GM12878 (cell line): ENCODE results near the gene SIPA1. TPM values are rescaled to one million over a fixed set of nuclear protein-coding genes. Genes with fewer than 3 reads are reported as not detected.

Experiments used
- ATAC-seq: fragments of 200-7000 bp; cut with Tn5 transposase; 3 replicates; pipeline ENCODE4 v1.9.1; 2020; ENCODE audit warnings: mild to moderate bottlenecking, moderate library complexity
- BruUV-seq: library from RNA; stranded (reverse); fragments of 400-500 nt; replicated peaks from 2 replicates; lab custom pipeline; 2021; lab: Mats Ljungman, UMichigan
- CTCF ChIA-PET: fragments of 300-600 bp; sonication (Branson Sonifier 250); formaldehyde crosslinking; extraction: SDS; loops from one replicate; lab custom pipeline; 2021; ENCODE audit warnings: inconsistent platforms; lab: Yijun Ruan, JAX
- POLR2A ChIA-PET: fragments of 350-600 bp; formaldehyde crosslinking; extraction: SDS; loops from one replicate; lab custom pipeline; 2021; ENCODE audit warnings: inconsistent platforms; lab: Charles Lee
- RAD21 ChIA-PET: fragments of 300-600 bp; sonication (Branson Sonifier 250); formaldehyde crosslinking; loops from one replicate; lab custom pipeline; 2023; ENCODE audit warnings: antibody characterized with exemption; ENCODE audit not compliant: unreplicated experiment; lab: Charles Lee
- SMC1A ChIA-PET: fragments of 300-600 bp; sonication (Branson Sonifier 250); formaldehyde crosslinking; loops from one replicate; lab custom pipeline; 2023; ENCODE audit not compliant: unreplicated experiment, uncharacterized antibody; lab: Charles Lee
- DNase-seq: peaks from one replicate; pipeline ENCODE4 v3.0.0-alpha.2; 2011; ENCODE audit warnings: low read depth, low spot score
- FAIRE-seq: peaks from 3 replicates; lab custom pipeline; 2011; peaks lifted over from hg19 to GRCh38; lab: Jason Lieb, UNC
- H2AFZ ChIP-seq: 2 replicates; pipeline ENCODE4 v1.6.0; 2011; ENCODE audit warnings: low read depth, low read length, control low read depth; ENCODE audit not compliant: control insufficient read depth
- H3K27ac ChIP-seq: 2 replicates; pipeline ENCODE4 v1.5.1; 2011; ENCODE audit warnings: control low read depth; ENCODE audit not compliant: control insufficient read depth, insufficient read depth
- H3K27me3 ChIP-seq, 2 experiments: replicated peaks in 1 of 2; 2 replicates each; pipeline versions ENCODE4 v1.6.0 to v1.6.1; 2011; ENCODE audit warnings: low read length in 1 of 2; ENCODE audit not compliant: control insufficient read depth in 2 of 2, insufficient read depth in 2 of 2
- H3K36me3 ChIP-seq, 2 experiments: 2 replicates each; pipeline ENCODE4 v1.5.1; 2011; ENCODE audit warnings: low read length in 1 of 2; ENCODE audit not compliant: control insufficient read depth in 2 of 2, insufficient read depth in 2 of 2
- H3K4me1 ChIP-seq: 2 replicates; pipeline ENCODE4 v1.6.1; 2011; ENCODE audit warnings: mild to moderate bottlenecking, low read length, moderate library complexity, mixed read lengths; ENCODE audit not compliant: control insufficient read depth, insufficient read depth
- H3K4me2 ChIP-seq: 2 replicates; pipeline ENCODE4 v1.6.0; 2011; ENCODE audit warnings: control low read depth; ENCODE audit not compliant: control insufficient read depth, insufficient read depth
- H3K4me3 ChIP-seq: fragments of 200-600 bp; sonication (generic); 2 replicates; pipeline ENCODE4 v1.5.1; 2016
- H3K79me2 ChIP-seq: 2 replicates; pipeline ENCODE4 v1.6.0; 2011; ENCODE audit warnings: low read length; ENCODE audit not compliant: control insufficient read depth, insufficient read depth
- H3K9ac ChIP-seq: 2 replicates; pipeline ENCODE4 v1.8.0; 2011; ENCODE audit warnings: low read length, control low read depth, mixed read lengths; ENCODE audit not compliant: control insufficient read depth, insufficient read depth
- H3K9me3 ChIP-seq: replicated peaks from 3 replicates; pipeline ENCODE4 v1.5.1; 2011; ENCODE audit warnings: mild to moderate bottlenecking, low read length; ENCODE audit not compliant: control insufficient read depth, insufficient read depth
- H4K20me1 ChIP-seq: 2 replicates; pipeline ENCODE4 v1.6.0; 2011; ENCODE audit not compliant: control insufficient read depth, insufficient read depth
- BHLHE40 ChIP-seq, 2 experiments: fragments of 450-650 bp in 1 of 2; IDR thresholded peaks; 2 replicates each; pipeline ENCODE4 v1.6.1; 2011 to 2017; ENCODE audit warnings: low read depth in 2 of 2, borderline replicate concordance in 1 of 2, improper control_type of control experiment in 1 of 2, low read length in 1 of 2, mild to moderate bottlenecking in 1 of 2
- EGR1 ChIP-seq, 2 experiments: IDR thresholded peaks; 1 replicate in 1 of 2; 2 replicates in 1 of 2; pipeline ENCODE4 v1.6.1; 2011 to 2012; ENCODE audit warnings: low read depth in 2 of 2, low read length in 2 of 2, borderline replicate concordance in 1 of 2, mild to moderate bottlenecking in 1 of 2, moderate library complexity in 1 of 2
- FOXK2 ChIP-seq: fragments of 450-650 bp; IDR thresholded peaks from 2 replicates; pipeline ENCODE4 v1.6.1; 2017; ENCODE audit warnings: mild to moderate bottlenecking, moderate library complexity
- MAX ChIP-seq: IDR thresholded peaks from 2 replicates; pipeline ENCODE4 v1.6.1; 2012; ENCODE audit warnings: low read depth, low read length, improper control_type of control experiment
- MYB ChIP-seq: fragments of 150-350 bp; IDR thresholded peaks from 2 replicates; pipeline ENCODE4 v1.6.1; 2014; ENCODE audit warnings: mild to moderate bottlenecking, low read depth, low read length, borderline replicate concordance
- PAX8 ChIP-seq: fragments of 450-650 bp; IDR thresholded peaks from 2 replicates; pipeline ENCODE4 v1.6.1; 2017; ENCODE audit warnings: mild to moderate bottlenecking, moderate library complexity
- RAD51 ChIP-seq: fragments of 450-650 bp; IDR thresholded peaks from 2 replicates; pipeline ENCODE4 v1.6.1; 2016; ENCODE audit warnings: moderate library complexity, mild to moderate bottlenecking, inconsistent platforms
- RUNX3 ChIP-seq: IDR thresholded peaks from 2 replicates; pipeline ENCODE4 v1.6.1; 2012; ENCODE audit warnings: low read length, inconsistent platforms
- SMC3 ChIP-seq: IDR thresholded peaks from 2 replicates; pipeline ENCODE4 v1.6.1; 2011; ENCODE audit warnings: low read length, improper control_type of control experiment, borderline replicate concordance
- TAF1 ChIP-seq: IDR thresholded peaks from 2 replicates; pipeline ENCODE4 v1.6.1; 2011; ENCODE audit warnings: mild to moderate bottlenecking, low read depth, low read length, borderline replicate concordance
- ZBED1 ChIP-seq: IDR thresholded peaks from 2 replicates; pipeline ENCODE4 v1.6.1; 2016; ENCODE audit warnings: borderline replicate concordance
- WGBS: methylation state at CpG from one replicate; pipeline ENCODE4 v1.1.6; 2016; ENCODE audit warnings: low lambda C conversion rate; ENCODE audit not compliant: insufficient replicate concordance, insufficient coverage; ENCODE audit errors: missing lambda C conversion rate; 5-methylcytosine and 5-hydroxymethylcytosine counted together
- in situ Hi-C: fragments of 300-500 bp; cut with MboI; formaldehyde crosslinking; loops from 9 replicates; pipeline ENCODE4 v1.14.3; 2018; ENCODE audit warnings: mixed read lengths
- intact Hi-C: fragments of 100-400 bp; cut with micrococcal nuclease; formaldehyde crosslinking; loops from one replicate; pipeline ENCODE4 v1.14.2; 2022; ENCODE audit not compliant: unreplicated experiment
- polyA plus RNA-seq, 11 experiments: library from polyadenylated mRNA; depleted of rRNA in 4 of 11; unstranded in 6 of 11; stranded (reverse) in 5 of 11; fragments of >200 nt; fragmentation: Nextera tagmentation in 4 of 11; fragmentation: Illumina TruSeq in 1 of 11; extraction: Ambion mirVana in 4 of 11; extraction: Trizol in 1 of 11; gene quantifications; 1 replicate in 1 of 11; 2 replicates in 10 of 11; pipeline versions ENCODE4 v1.2.1 to v1.2.3, GENCODE V29; 2011 to 2016; ENCODE audit warnings: inconsistent platforms in 2 of 11, missing spikeins in 2 of 11, low read depth in 1 of 11
- total RNA-seq, 4 experiments: library from RNA; depleted of rRNA in 3 of 4; stranded (reverse); fragments of >200 nt in 3 of 4; fragmentation: Illumina TruSeq in 1 of 4; extraction: Trizol in 1 of 4; gene quantifications; 2 replicates each; pipeline versions ENCODE4 v1.2.1 to v1.2.3, GENCODE V29; 2013 to 2021
- TF ChIP-seq, protein P1 (sequence below): fragments of 450-650 bp; IDR thresholded peaks from 2 replicates; pipeline ENCODE4 v1.6.1; 2017; ENCODE audit warnings: antibody characterized with exemption, mild to moderate bottlenecking, moderate library complexity

Gene SIPA1
- total and polyA plus RNA-seq, 10 of the 15 experiments (the other 5 are each of a cell fraction or from before 2014, with no cell fraction given): 1.0 to 139 (median 33.4) TPM

DNA sequence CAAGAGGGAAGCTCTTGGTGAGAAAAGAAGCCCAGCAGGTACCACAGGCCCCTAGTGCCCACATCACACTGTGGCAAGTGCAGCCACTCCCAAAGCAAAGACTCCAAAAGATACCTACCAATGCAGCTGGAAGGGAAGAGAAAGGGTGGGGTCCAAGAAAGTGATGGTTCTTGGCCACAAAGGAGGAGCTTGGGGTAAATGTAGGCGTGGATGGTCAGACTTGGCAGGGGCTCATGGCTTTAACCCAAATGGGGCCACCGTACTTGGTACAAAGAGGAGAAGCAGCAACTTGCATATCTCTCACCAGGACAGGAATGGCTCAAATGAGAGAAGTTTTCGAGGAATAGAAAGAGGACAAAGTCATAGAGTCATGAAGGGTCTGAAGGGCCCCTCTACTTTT is 28.7 kb upstream of the SIPA1 start:
- peaks cover 39% of the 10 kb centered on the region for H3K79me2 ChIP-seq
- FAIRE-seq (no peak), ATAC-seq (no peak), DNase-seq (no peak)
- 0 out of 2 replicates have a peak overlapping the region, but pooled peaks have one; percentile 5 for H3K4me2 ChIP-seq
- H3K27ac ChIP-seq: no peak overlapping the region
- no peak overlapping the region for H2AFZ ChIP-seq
- SMC1A ChIA-PET: interaction anchor here (1.2 kb wide), 1 partner anchor 15 kb away, joined by 6 read pairs; no protein-coding TSS in a partner anchor
- no peak overlapping the region for H3K4me3 ChIP-seq
- peaks cover 17% of the 10 kb centered on the region for H3K4me1 ChIP-seq
- CTCF ChIA-PET: interaction anchor here (1.2 to 1.8 kb wide), 2 partner anchors 21 to 251 kb away, joined by 3 to 7 read pairs; partner anchors contain the start of gene MUS81
- no peaks in the 10 kb centered on the region; the same call in 1 of the 2 replicates for H4K20me1 ChIP-seq
- WGBS: 79% methylated on average over 3 of the region's 3 CpGs
- POLR2A ChIA-PET: interaction anchor here (1.0 to 2.5 kb wide), 3 partner anchors 16 to 29 kb away, joined by 3 to 12 read pairs (median 10); partner anchors contain the start of gene SIPA1
- H3K9ac ChIP-seq: no peak overlapping the region
- H3K27me3 ChIP-seq: no peaks in the 10 kb centered on the region
- TF ChIP-seq SMC3 (no peak), PAX8 (no peak), MAX (no peak), ZBED1 (no peak), FOXK2 (no peak), EGR1 (IDR thresholded peaks at IDR 0.05; ENCODE audit: borderline replicate concordance in 1 of 2, low read depth in 2 of 2, low read length in 2 of 2) (no peak), MYB (no peak), RAD51 (no peak), BHLHE40 (IDR thresholded peaks at IDR 0.05; ENCODE audit: borderline replicate concordance in 1 of 2, low read depth in 2 of 2, low read length in 1 of 2) (no peak), RUNX3 (no peak), TAF1 (no peak)
- TF ChIP-seq, protein P1, sequence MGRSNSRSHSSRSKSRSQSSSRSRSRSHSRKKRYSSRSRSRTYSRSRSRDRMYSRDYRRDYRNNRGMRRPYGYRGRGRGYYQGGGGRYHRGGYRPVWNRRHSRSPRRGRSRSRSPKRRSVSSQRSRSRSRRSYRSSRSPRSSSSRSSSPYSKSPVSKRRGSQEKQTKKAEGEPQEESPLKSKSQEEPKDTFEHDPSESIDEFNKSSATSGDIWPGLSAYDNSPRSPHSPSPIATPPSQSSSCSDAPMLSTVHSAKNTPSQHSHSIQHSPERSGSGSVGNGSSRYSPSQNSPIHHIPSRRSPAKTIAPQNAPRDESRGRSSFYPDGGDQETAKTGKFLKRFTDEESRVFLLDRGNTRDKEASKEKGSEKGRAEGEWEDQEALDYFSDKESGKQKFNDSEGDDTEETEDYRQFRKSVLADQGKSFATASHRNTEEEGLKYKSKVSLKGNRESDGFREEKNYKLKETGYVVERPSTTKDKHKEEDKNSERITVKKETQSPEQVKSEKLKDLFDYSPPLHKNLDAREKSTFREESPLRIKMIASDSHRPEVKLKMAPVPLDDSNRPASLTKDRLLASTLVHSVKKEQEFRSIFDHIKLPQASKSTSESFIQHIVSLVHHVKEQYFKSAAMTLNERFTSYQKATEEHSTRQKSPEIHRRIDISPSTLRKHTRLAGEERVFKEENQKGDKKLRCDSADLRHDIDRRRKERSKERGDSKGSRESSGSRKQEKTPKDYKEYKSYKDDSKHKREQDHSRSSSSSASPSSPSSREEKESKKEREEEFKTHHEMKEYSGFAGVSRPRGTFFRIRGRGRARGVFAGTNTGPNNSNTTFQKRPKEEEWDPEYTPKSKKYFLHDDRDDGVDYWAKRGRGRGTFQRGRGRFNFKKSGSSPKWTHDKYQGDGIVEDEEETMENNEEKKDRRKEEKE: no peak
- BruUV-seq: no TSS peak
- in situ Hi-C loops (no loop called here), intact Hi-C loops (no loop called here)
- peaks cover 18 to 32% of the 10 kb centered on the region in 2 experiments; a peak in 3 of 4 replicates for H3K36me3 ChIP-seq
- RAD21 ChIA-PET: interaction anchor here (1.7 kb wide), 1 partner anchor 19 kb away, joined by 5 read pairs; no protein-coding TSS in a partner anchor
- no peaks in the 10 kb centered on the region for H3K9me3 ChIP-seq
